Loucy (cell line): Measurements from ENCODE around the gene KNCN.

Experiments used
- H2AFZ ChIP-seq: fragments of 200-600 bp; sonication (generic); 2 replicates; pipeline ENCODE4 v1.6.0; 2016; ENCODE audit warnings: antibody characterized with exemption, mild to moderate bottlenecking, low read length, moderate library complexity
- H3F3A ChIP-seq: fragments of 200-600 bp; 2 replicates; pipeline ENCODE4 v1.6.0; 2016; ENCODE audit warnings: antibody characterized with exemption, low read depth, mild to moderate bottlenecking
- H3K27me3 ChIP-seq: fragments of 200-600 bp; sonication (generic); 2 replicates; pipeline ENCODE4 v1.6.1; 2014; ENCODE audit warnings: low read length, mild to moderate bottlenecking; ENCODE audit not compliant: insufficient read depth, poor library complexity, severe bottlenecking
- H3K36me3 ChIP-seq: fragments of 200-600 bp; sonication (generic); 2 replicates; pipeline ENCODE4 v1.6.1; 2016; ENCODE audit warnings: low read length; ENCODE audit not compliant: insufficient read depth
- H3K4me1 ChIP-seq: fragments of 200-600 bp; sonication (generic); 2 replicates; pipeline ENCODE4 v1.5.1; 2014; ENCODE audit warnings: low read length, mild to moderate bottlenecking; ENCODE audit not compliant: insufficient read depth, poor library complexity, severe bottlenecking
- H3K4me2 ChIP-seq: fragments of 200-600 bp; sonication (generic); 2 replicates; pipeline ENCODE4 v1.6.0; 2014; ENCODE audit warnings: antibody characterized with exemption, low read length, low read depth, mild to moderate bottlenecking; ENCODE audit not compliant: poor library complexity, severe bottlenecking
- H3K4me3 ChIP-seq: fragments of 200-600 bp; sonication (generic); 2 replicates; pipeline ENCODE4 v1.5.1; 2014; ENCODE audit warnings: low read length, mild to moderate bottlenecking, mixed read lengths; ENCODE audit not compliant: poor library complexity, severe bottlenecking
- H3K79me2 ChIP-seq: fragments of 200-600 bp; sonication (generic); 2 replicates; pipeline ENCODE4 v1.6.1; 2014; ENCODE audit warnings: low read length; ENCODE audit not compliant: insufficient read depth
- H3K9ac ChIP-seq: fragments of 200-600 bp; sonication (generic); 2 replicates; pipeline ENCODE4 v1.6.0; 2014; ENCODE audit warnings: mild to moderate bottlenecking, low read depth, low read length, moderate library complexity; ENCODE audit not compliant: poor library complexity, severe bottlenecking
- H3K9me2 ChIP-seq: fragments of 200-600 bp; sonication (generic); replicated peaks from 2 replicates; pipeline ENCODE4 v1.6.1; 2016; ENCODE audit warnings: low read depth, low read length, mixed read lengths
- H3K9me3 ChIP-seq: fragments of 200-600 bp; sonication (generic); 2 replicates; pipeline ENCODE4 v1.6.1; 2014; ENCODE audit warnings: mild to moderate bottlenecking, antibody characterized with exemption, low read length, low read depth; ENCODE audit not compliant: insufficient read depth
- H4K20me1 ChIP-seq: fragments of 200-600 bp; sonication (generic); 2 replicates; pipeline ENCODE4 v1.6.0; 2014; ENCODE audit warnings: antibody characterized with exemption, low read length, mild to moderate bottlenecking; ENCODE audit not compliant: insufficient read depth, poor library complexity, severe bottlenecking
- EZH2phosphoT487 ChIP-seq: fragments of 200-600 bp; IDR thresholded peaks from 2 replicates; pipeline ENCODE4 v1.6.1; 2018; ENCODE audit warnings: antibody characterized with exemption, mild to moderate bottlenecking, moderate library complexity, borderline replicate concordance
- TF ChIP-seq, protein P1 (sequence below): fragments of 200-600 bp; sonication (generic); conservative IDR thresholded peaks from 2 replicates; pipeline ENCODE4 v1.5.1; 2014; ENCODE audit warnings: mild to moderate bottlenecking, antibody characterized with exemption, low read length

KNCN gene

DNA sequence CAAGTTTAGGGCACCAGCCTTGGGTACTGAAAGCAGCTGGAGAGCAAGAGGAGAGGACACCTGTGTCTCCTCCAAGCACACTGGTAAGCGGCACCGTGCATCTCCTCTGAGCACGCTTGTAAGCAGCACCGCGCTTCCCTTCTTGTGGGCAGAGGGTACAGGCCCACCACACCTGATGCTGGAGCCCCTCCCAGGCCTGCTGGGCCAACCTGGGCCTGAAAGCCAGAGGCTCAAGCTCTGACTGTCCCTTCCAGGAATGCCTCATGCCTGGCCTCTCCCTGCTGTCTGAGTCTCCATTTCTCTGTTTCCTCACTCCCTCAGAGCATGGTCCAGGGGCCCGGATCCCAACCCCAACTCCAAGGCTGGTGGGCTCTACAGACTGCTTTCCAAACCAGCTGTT is 35.9 kb downstream of the KNCN start:
- TF ChIP-seq, protein P1, sequence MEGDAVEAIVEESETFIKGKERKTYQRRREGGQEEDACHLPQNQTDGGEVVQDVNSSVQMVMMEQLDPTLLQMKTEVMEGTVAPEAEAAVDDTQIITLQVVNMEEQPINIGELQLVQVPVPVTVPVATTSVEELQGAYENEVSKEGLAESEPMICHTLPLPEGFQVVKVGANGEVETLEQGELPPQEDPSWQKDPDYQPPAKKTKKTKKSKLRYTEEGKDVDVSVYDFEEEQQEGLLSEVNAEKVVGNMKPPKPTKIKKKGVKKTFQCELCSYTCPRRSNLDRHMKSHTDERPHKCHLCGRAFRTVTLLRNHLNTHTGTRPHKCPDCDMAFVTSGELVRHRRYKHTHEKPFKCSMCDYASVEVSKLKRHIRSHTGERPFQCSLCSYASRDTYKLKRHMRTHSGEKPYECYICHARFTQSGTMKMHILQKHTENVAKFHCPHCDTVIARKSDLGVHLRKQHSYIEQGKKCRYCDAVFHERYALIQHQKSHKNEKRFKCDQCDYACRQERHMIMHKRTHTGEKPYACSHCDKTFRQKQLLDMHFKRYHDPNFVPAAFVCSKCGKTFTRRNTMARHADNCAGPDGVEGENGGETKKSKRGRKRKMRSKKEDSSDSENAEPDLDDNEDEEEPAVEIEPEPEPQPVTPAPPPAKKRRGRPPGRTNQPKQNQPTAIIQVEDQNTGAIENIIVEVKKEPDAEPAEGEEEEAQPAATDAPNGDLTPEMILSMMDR, result no peak
- TF ChIP-seq EZH2phosphoT487, result no peak
- no peaks in the 10 kb centered on the region for H3F3A ChIP-seq
- no peaks in the 10 kb centered on the region for H3K9me3 ChIP-seq
- H3K4me3 ChIP-seq, result no peak overlapping the region
- no peaks in the 10 kb centered on the region for H3K27me3 ChIP-seq
- H3K4me2 ChIP-seq, result no peak overlapping the region
- no peaks in the 10 kb centered on the region for H3K4me1 ChIP-seq
- no peaks in the 10 kb centered on the region for H3K79me2 ChIP-seq
- H4K20me1 ChIP-seq, result no peaks in the 10 kb centered on the region
- no peak overlapping the region for H3K9ac ChIP-seq
- H3K9me2 ChIP-seq, result no peaks in the 10 kb centered on the region
- H3K36me3 ChIP-seq, result no peaks in the 10 kb centered on the region
- H2AFZ ChIP-seq, result no peak overlapping the region

DNA sequence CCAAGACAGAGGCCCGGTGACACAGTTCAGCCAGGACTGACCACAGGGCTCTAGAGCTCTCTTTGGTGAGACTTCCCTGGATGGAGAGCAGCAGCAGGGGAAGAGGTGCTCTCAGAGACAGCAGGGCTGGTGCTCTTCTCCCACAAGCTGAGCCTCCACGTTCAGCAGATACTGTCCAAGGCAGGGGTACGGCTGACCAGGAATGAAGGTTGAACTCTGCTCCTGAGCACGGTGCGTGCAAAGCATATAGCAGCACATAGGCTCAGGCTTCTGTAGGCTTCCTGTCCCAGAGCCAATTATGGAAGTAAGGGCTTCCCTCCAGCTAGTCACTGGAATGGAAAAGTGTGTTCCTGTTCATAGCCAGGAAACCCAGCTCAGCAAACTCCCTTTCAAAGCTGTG is 37.9 kb downstream of the KNCN start:
- H3F3A ChIP-seq, result no peaks in the 10 kb centered on the region
- no peaks in the 10 kb centered on the region for H3K27me3 ChIP-seq
- H2AFZ ChIP-seq, result no peak overlapping the region
- no peaks in the 10 kb centered on the region for H4K20me1 ChIP-seq
- no peaks in the 10 kb centered on the region for H3K4me1 ChIP-seq
- no peaks in the 10 kb centered on the region for H3K36me3 ChIP-seq
- H3K79me2 ChIP-seq, result no peaks in the 10 kb centered on the region
- H3K9me2 ChIP-seq, result no peaks in the 10 kb centered on the region
- no peak overlapping the region for H3K4me3 ChIP-seq
- no peak overlapping the region for H3K4me2 ChIP-seq
- H3K9ac ChIP-seq, result no peak overlapping the region
- no peak for TF ChIP-seq EZH2phosphoT487
- TF ChIP-seq, protein P1, result no peak
- H3K9me3 ChIP-seq, result no peaks in the 10 kb centered on the region

DNA sequence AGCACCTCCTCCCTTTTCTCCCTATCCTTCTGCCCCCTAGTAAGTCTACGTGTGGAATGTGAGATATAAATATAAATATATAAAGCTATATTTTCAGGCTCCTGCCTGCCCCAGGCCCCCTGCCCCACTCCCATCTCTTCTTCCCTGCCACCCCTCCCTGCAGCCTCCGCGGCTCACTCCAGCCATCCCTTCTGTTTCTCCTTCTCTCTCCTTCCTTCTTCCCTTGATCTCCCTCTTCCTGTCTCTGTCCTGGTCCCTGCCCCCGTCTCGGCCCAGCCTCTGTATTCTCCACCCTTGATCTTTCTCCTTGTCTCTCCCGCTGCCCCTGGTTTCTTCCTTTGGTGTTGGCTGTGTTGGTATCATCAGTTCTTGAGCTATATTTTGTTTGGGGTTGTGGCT is 38.7 kb downstream of the KNCN start:
- H3K27me3 ChIP-seq, result no peaks in the 10 kb centered on the region
- no peak overlapping the region for H3K9ac ChIP-seq
- H3K36me3 ChIP-seq, result no peaks in the 10 kb centered on the region
- H3K4me1 ChIP-seq, result no peaks in the 10 kb centered on the region
- H3K79me2 ChIP-seq, result no peaks in the 10 kb centered on the region
- no peaks in the 10 kb centered on the region for H3F3A ChIP-seq
- no peaks in the 10 kb centered on the region for H3K9me2 ChIP-seq
- H3K4me2 ChIP-seq, result no peak overlapping the region
- no peak overlapping the region for H3K4me3 ChIP-seq
- no peaks in the 10 kb centered on the region for H4K20me1 ChIP-seq
- H2AFZ ChIP-seq, result no peak overlapping the region
- H3K9me3 ChIP-seq, result no peaks in the 10 kb centered on the region
- TF ChIP-seq, protein P1, result no peak
- no peak for TF ChIP-seq EZH2phosphoT487
